NB4 (cell line): ENCODE measurements around the gene TRIO.

Experiments
- DNase-seq: peaks from one replicate; pipeline ENCODE4 v3.0.0; 2010; ENCODE audit warnings: low read depth
- H3K4me3 ChIP-seq: one replicate; pipeline ENCODE4 v1.5.1; 2011; ENCODE audit warnings: mild to moderate bottlenecking, low read depth, low read length, moderate library complexity
- CTCF ChIP-seq: IDR thresholded peaks from one replicate; pipeline ENCODE4 v1.5.1; 2012; ENCODE audit warnings: low read depth, low read length
- MYC ChIP-seq: IDR thresholded peaks from 2 replicates; pipeline ENCODE4 v1.6.1; 2011; ENCODE audit warnings: low read depth, low read length
- POLR2A ChIP-seq: IDR thresholded peaks from 2 replicates; pipeline ENCODE4 v1.6.1; 2011; ENCODE audit warnings: mild to moderate bottlenecking; ENCODE audit not compliant: insufficient read length; ENCODE audit errors: extremely low read depth
- TF ChIP-seq, protein P1 (sequence below): IDR thresholded peaks from 2 replicates; pipeline ENCODE4 v1.6.1; 2011; ENCODE audit warnings: low read depth, low read length

TRIO gene

DNA sequence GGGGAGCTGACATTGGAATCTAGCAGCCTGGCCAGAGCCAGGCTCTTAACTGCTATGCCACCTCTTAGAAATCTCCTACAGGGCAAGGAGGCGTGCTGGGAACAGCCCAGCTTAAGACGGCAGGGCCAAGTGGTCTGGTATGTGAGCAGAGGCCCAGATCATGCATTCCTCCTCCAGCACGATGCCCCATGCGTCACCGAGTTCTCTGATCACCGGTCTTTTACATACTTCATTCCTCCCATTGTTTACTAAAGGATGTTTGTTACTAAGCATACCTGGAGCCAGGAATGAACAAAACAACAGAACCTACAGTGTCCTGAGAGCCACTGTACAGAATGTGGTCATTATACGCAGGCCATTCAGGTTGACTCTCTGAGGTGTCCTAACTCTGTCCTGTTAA is 73.8 kb downstream of the TRIO start:
- no peak overlapping the region for H3K4me3 ChIP-seq
- DNase-seq: no peak
- TF ChIP-seq, protein P1, sequence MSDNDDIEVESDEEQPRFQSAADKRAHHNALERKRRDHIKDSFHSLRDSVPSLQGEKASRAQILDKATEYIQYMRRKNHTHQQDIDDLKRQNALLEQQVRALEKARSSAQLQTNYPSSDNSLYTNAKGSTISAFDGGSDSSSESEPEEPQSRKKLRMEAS: no peak
- no peak for TF ChIP-seq MYC

DNA sequence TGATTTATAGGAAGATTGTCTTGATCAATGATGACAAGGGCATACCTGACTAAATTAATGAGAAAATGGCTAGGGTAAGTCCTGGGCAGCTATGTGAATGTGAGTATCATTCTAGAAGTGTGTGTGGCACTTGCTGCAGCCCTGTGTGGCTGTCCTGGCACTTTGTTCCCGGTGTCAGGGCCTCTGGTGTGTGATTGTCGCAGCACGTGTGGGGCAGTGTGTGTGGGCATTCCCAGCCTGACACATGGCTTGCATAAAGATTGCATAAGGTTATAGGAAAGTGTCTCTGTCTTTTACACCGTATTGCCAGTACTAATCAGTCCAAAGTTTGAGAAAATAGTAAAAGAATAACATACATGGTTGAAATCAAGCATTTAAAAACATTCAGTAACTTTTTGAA is 74.4 kb downstream of the TRIO start:
- no peak for DNase-seq
- no peak overlapping the region for H3K4me3 ChIP-seq
- no peak for TF ChIP-seq MYC
- TF ChIP-seq CTCF: no peak
- TF ChIP-seq, protein P1: no peak
- TF ChIP-seq POLR2A: no peak

DNA sequence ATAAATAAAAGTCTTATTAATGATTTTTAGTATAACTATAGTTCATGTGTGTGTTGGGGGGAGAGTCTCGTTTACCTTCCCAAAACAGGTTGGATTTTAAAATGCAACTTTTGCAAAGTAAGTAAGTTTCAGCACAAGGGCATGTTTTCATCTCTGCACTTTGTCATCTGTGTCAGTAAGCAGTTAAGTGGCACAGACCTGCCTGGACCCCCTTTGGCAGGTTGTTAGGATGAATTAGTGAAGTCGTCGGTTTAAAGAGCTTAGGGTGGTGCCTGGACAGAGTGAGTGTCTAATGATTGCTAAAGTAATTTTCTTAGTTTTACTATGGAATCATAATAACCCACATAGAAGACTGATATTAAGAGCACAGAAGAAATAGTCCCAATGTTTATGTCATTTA is 74.9 kb downstream of the TRIO start:
- DNase-seq: no peak
- no peak overlapping the region for H3K4me3 ChIP-seq
- no peak for TF ChIP-seq CTCF
- TF ChIP-seq MYC: no peak
- TF ChIP-seq, protein P1: no peak
- no peak for TF ChIP-seq POLR2A

GRCh38 chr5:14218480-14218879 is 75.3 kb downstream of the TRIO start:
- no peak overlapping the region for H3K4me3 ChIP-seq
- no peak for DNase-seq
- TF ChIP-seq, protein P1: no peak
- TF ChIP-seq MYC: no peak
- no peak for TF ChIP-seq POLR2A
- no peak for TF ChIP-seq CTCF

GRCh38 chr5:14218897-14219573 is 75.9 kb downstream of the TRIO start:
- H3K4me3 ChIP-seq: no peak overlapping the region
- DNase-seq: no peak
- TF ChIP-seq CTCF (no peak), MYC (no peak), POLR2A (no peak)
- TF ChIP-seq, protein P1: no peak

DNA sequence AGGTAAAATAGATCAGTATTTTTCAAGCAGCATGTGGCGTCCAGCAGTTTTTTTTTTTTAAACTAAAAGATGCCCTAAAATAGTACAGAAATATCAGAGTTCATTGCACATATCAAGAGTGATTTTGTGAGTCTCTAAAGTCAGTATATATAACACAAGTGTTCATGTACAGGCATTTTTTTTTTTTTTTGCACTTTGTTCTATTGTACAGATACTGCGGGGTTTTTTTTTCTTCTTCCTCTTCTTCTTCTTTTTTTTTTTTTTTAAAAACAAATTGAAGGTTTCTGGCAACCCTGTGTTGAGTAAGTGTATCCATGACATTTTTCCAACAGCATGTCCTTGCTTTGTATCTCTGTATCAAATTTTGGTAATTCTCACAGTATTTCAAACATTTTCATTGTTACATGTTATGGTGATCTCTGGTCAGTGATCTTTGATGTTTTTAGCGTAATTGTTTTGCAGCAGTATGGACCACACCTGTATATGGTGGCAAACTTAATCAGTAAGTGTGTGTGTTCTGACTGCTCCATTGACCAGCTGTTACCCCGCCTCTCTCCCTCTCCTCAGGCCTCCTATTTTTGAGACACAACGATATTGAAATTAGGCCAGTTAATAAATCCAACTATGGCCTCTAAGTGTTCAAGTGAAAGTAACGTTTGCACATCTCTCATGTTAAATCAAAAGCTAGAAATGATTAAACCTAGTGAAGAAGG is 76.8 kb downstream of the TRIO start:
- TF ChIP-seq, protein P1: no peak
- TF ChIP-seq POLR2A (no peak), CTCF (no peak), MYC (no peak)
- DNase-seq: no peak
- no peak overlapping the region for H3K4me3 ChIP-seq
